Caki2 (cell line): ENCODE measurements around the gene CDH4. TPM values are rescaled to one million over a fixed set of nuclear protein-coding genes. Genes with fewer than 3 reads are reported as not detected.

Source experiments
- DNase-seq: peaks from one replicate; pipeline ENCODE4 v3.0.0-alpha.2; 2015; ENCODE audit warnings: low read depth
- in situ Hi-C: cut with HindIII; loops from 2 replicates; pipeline ENCODE4 v1.10.0; 2016; ENCODE audit warnings: low sequenced_read_pairs, low pct_unique_long_range_greater_than_20kb, mixed read lengths
- total RNA-seq: library from RNA; depleted of rRNA; stranded (reverse); fragments of >200 nt; shearing (Covaris generic); gene quantifications from 2 replicates; pipeline ENCODE4 v1.2.3, GENCODE V29; 2014; ENCODE audit warnings: low replicate concordance

CDH4 gene
- total RNA-seq, 1 experiment from 2014 or later, result 2.7 TPM

DNA sequence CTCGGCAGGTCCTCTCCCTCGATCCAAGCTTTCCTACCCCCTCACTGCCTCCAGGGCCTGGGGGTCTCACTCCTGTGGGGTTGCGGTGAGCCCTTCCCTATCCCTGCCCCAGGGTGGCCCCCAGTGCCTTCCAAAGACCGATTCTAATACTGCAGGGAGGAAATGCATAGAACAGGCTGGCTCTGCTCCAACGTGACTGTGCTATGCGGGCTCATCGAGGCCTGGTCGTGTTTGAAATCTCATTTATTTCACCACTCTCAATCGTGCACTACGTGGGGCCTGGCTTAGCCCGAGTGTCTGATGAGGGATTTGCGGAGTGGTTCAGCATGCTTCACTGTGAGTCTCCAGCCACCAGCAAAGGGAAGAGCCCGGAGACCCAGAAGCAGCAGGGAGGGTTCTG is 60.9 kb downstream of the CDH4 start:
- DNase-seq, result no peak
- in situ Hi-C loops, result no loop called here

- no peak for DNase-seq
- in situ Hi-C loops, result no loop called here
These were observed 61.3 kb downstream of the CDH4 start for GRCh38 chr20:61313396-61313795.

- no peak for DNase-seq
- in situ Hi-C loops, result no loop called here
These were observed 62.4 kb downstream of the CDH4 start for GRCh38 chr20:61314326-61315010.

DNA sequence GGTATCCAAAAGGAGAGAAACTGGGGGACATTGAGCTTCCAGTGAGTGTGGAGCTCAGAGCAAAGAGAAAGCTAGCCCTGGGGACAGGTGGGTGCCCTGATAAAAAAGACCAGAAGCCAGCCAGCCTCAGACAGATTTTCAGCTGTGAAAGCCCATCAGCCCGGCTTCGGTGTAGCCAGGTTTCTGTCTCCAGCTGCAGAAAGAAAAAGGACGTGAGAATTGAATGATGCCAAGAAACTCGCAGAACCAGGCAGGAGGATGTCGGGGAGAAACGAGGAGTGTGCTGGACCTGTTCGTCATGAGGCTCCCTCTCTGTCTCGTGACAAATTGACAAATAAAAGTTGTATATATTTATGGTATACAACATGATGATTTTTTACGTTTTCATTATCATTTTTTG is 63.3 kb downstream of the CDH4 start:
- in situ Hi-C loops, result no loop called here
- DNase-seq, result no peak

DNA sequence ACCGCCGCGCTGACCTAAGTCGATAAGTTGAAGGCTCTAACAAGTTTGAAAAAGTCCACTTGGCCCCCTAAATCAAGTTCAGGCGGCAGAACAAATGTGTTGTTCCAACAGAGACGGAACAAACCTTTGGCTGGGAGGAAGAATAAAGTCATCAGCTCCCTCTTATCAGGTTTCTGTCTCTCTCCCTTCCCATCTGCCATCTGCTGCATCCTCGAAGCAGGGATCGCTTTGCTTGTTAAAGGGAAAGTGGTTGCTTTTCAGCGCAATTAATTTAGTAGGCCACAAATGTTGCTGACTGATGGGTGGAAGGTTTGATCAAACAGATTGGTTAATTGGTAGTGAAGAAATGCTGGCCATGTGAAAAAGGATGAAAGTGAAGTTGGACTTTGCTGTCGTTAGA is 64.3 kb downstream of the CDH4 start:
- in situ Hi-C loops, result no loop called here

GRCh38 chr20:61317966-61318530 is 66.0 kb downstream of the CDH4 start:
- no peak for DNase-seq
- in situ Hi-C loops, result no loop called here

More for the DNA sequence above, 64.3 kb downstream of the CDH4 start:
- DNase-seq, result no peak

GRCh38 chr20:61320691-61321425 is 68.8 kb downstream of the CDH4 start:
- in situ Hi-C loops, result no loop called here
- DNase-seq, result no peak

DNA sequence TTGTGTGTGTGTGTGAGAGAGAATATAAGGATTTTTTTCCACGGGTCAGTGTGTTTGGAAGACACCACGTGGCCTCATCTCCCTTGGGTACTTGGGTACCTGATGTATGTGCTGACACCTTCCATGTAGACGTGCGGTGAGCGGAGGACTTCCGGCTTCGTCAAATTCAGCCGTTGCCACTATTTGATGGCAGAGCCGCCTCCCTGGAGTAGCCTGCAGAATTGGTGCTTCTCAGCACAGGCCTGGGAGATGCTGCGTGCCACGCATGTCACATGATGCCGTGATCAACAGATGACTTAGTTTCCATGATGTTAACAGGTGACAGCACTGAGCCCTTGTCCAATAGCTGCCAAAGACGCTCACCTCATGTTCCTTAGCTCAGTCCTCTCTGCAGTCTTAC is 69.4 kb downstream of the CDH4 start:
- in situ Hi-C loops, result no loop called here
- DNase-seq, result no peak

DNA sequence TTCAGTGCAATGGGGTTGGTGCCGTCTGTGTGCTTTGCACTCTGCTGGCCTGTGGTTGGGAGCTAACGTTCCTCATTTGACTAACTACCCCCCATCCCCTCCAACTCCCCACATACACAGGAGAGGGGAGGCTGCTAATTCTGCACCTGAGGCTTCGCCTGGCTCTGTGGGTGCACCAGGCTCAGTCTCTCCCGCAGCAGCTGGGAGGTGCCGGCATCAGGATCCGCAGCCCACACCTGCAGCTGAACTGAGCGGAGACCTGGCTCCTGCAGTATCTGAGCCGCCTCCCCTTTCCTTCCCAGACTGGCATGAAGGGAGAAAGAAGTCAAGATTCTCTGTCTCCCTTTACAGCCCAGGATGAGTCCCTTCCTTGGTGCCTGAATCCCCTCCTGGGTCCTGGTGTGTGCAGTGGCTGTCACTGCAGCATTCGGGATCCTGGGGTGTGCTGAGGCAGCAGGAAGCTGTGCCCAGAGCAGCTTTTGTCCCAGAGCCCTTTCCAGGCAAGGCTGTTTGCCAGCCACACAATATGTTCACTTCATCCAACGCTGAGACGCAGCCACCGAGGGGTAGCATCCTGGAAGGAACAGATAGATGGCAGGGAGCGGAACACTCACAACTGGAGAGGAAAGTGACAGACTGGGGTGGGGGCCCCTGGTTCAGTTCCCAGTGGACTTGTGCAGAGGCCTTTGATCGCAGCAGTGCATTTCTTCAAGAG is 70.2 kb downstream of the CDH4 start:
- no peak for DNase-seq
- in situ Hi-C loops, result no loop called here

GRCh38 chr20:61324906-61325305 is 72.8 kb downstream of the CDH4 start:
- in situ Hi-C loops, result no loop called here
- DNase-seq, result no peak

DNA sequence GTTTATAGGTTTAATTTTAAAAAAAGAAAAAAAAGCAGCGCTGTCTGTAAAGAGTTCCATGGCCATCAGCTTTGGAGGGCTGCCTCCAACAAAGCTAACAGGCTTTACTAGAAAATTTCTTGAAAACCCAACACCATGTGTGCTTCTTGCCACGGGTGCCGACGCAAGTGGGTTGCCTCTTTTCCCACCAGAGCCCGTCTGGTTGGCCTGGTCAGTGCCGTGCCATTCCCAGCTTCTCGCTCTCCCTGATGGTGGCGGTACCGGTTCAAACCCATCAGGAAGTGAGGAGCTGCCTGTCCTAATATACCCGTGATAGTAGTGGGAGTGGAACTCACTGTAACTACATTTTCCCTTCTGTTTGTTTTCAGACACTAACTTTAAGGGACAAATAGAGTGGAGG is 73.7 kb downstream of the CDH4 start:
- DNase-seq, result no peak
- in situ Hi-C loops, result no loop called here

- DNase-seq, result peak; percentile 6
- in situ Hi-C loops, result no loop called here
These were observed 77.0 kb downstream of the CDH4 start for GRCh38 chr20:61328911-61329558.

- in situ Hi-C loops, result no loop called here
- DNase-seq, result no peak
These were observed 78.4 kb downstream of the CDH4 start for GRCh38 chr20:61330441-61330840.

DNA sequence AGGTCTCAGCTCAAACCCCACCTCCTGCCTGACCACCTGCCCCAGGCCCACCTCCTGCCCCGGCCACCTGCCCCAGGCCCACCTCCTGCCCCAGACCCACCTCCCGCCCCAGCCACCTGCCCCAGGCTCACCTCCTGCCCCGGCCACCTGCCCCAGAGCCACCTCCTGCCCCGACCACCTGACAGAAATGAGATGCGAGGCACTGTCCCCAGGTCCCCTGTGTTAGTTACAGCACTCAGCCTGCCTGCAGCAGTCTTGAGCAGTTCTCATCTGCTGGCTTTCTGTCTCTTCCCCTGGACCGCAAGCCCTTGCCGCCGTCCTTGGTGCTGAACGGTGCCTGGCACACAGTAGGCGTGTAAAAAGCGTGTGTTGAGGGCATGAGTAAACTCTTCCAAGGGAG is 79.5 kb downstream of the CDH4 start:
- in situ Hi-C loops, result no loop called here
- no peak for DNase-seq

DNA sequence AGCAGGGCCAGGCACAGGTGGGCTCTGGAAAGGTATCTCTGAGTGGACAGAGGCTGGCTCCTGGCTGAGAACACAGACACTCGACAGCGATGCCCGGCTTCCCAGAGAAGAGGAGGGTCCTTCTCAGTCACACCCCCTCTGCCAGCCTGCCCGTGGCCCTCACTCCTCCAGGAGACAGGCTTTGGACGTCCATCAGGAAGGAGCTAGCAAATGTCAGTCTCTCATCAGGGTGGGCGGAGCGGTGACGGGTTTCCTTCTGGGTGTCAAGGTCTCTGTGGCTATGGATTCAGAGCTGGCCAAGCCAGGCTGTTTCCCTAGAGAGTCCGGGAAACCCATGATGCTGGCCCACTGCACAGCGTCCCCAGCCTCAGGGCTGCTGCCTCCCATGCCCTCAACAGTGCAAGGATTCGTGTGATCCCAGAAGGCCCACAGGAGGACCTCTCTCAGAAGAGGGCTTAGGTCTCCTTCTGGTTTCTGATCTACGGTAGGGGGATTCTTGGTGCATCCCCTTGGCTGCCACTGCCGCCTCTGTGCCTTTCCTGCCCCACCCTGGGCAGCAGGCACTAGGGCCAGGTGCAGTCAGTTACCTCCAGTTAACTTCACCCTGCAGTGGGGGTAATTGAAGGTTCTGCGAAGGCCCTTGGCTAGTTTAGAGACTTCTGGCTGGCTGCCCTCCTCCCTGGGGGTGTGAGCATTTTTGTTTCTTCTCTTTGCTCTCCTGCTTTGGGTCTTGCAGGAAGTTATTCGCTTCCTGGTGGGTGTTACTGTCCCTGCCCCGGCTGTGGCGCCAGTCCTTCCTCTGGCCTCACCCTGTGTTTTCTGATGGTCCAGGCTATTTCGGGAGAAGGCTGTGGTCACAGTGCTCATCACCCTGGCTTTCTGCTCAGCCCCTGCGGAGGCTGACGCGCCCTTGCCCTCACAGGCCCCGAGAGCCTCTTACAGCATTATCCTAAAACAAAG is 80.2 kb downstream of the CDH4 start:
- DNase-seq, result no peak
- in situ Hi-C loops, result no loop called here

DNA sequence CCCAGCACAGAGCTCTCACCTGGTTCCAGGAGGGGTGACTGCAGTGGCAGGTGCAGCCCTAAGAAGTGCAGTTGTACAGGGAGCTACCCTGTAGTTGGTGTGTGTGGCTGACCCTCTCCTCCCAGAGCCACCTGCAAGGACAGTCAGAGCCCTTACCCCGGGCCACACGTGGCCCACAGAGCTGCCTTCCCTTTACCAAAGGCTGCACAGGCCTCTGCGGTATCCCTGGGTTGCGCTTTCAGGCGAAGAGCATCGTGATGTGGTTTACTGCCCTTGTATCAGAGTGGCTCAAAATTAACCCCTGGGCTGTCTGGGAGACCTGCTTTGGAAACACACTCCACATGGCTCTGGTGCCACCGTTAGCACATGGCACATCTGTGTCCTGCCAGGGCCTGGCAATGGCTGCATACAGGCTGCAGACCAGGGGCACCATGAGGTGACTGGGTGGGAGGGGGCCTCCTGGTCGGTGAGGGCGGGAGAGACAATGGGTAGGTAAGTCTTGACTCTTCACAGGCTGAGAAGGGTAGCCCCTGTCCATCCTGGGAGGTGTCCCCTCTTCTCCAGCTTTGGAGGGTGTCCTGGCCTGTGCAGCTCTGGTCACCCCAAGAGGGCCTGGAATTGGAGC is 81.5 kb downstream of the CDH4 start:
- in situ Hi-C loops, result no loop called here
- no peak for DNase-seq

- in situ Hi-C loops, result no loop called here
- no peak for DNase-seq
These were observed 88.1 kb downstream of the CDH4 start for GRCh38 chr20:61340157-61340556.
